Measurements from ENCODE around the gene SSH3. TPM values are rescaled to one million over a fixed set of nuclear protein-coding genes. Genes with fewer than 3 reads are reported as not detected.

SSH3 gene
- total and polyA plus RNA-seq, 2 of the 4 experiments (the other 2 are of a cell fraction), result 7.3 to 26.7 TPM

DNA sequence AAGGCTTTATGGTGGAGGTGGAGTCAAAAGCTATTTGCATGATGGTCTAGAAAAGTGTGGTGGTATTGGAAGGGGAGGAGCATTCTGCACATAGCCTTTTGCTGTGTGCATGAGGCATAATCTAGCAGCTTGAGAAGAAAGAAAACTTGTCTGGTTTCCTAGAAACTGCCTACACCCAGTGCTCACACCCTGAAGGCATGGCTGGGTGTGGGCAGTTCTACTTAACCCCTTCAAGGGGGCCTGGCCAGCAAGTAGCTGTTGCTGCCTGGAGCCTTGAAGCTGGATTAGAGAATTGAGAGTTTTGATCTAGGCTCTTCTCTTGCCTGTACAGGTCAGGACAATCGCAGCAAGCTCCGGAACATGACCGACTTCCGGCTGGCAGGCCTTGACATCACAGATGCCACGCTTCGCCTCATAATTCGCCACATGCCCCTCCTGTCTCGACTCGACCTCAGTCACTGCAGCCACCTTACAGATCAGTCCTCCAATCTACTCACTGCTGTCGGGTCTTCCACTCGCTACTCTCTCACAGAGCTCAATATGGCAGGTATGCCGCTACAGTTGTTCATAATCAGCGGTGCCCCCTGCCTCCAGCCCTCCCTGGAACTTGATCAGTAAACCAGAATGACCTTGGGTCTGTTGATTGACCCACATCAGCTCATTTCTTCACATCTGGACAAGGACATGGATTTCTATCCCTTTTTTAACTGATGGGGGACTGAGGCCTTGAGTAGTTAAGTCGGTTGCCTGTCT is 49.3 kb upstream of the SSH3 start:
- Histone ChIP-seq H2AFZ (replicated peaks; ENCODE audit: low read length, poor library complexity) (no peak overlapping the region), H2BK15ac (ENCODE audit: low read depth, low read length) (no peak overlapping the region), H3K79me1 (ENCODE audit: low read depth in 1 of 2, low read length in 2 of 2) (peaks cover 32 to 42% of the 10 kb centered on the region in 2 experiments), H3K4me2 (ENCODE audit: low read depth, low read length) (no peak overlapping the region), H2BK5ac (ENCODE audit: low read depth, low read length, poor library complexity, severe bottlenecking) (no peak overlapping the region), H3K36me3 (ENCODE audit: control insufficient read depth, insufficient read depth, low read length) (peaks cover 70% of the 10 kb centered on the region), H3K4me1 (ENCODE audit: control insufficient read depth, insufficient read depth, low read length) (no peaks in the 10 kb centered on the region), H3K18ac (ENCODE audit: low read depth, low read length) (no peak overlapping the region), H4K91ac (ENCODE audit: insufficient read depth, low read depth, low read length) (no peak overlapping the region), H3K23ac (ENCODE audit: low read depth, low read length) (no peak overlapping the region), H2BK20ac (ENCODE audit: low read depth, low read length) (no peak overlapping the region), H4K20me1 (ENCODE audit: insufficient read depth, low read length) (no peaks in the 10 kb centered on the region; the same call in 1 of the 2 replicates), H3K9me1 (ENCODE audit: insufficient read depth, low read length) (no peaks in the 10 kb centered on the region), H3K14ac (replicated peaks; ENCODE audit: low read depth, low read length) (no peak overlapping the region), H3K4ac (ENCODE audit: low read depth, low read length) (no peak overlapping the region), H3K27me3 (ENCODE audit: control insufficient read depth, insufficient read depth, low read length) (no peaks in the 10 kb centered on the region), H3K9me3 (ENCODE audit: control insufficient read depth, insufficient read depth, low read length) (no peaks in the 10 kb centered on the region), H4K8ac (ENCODE audit: low read depth in 2 of 2, low read length in 2 of 2) (no peak overlapping the region), H3K4me3 (ENCODE audit: insufficient read depth, low read depth, low read length) (no peak overlapping the region), H3K27ac (ENCODE audit: insufficient read depth, low read length) (no peak overlapping the region), H3K9ac (ENCODE audit: low read depth, low read length) (no peak overlapping the region), H2BK120ac (ENCODE audit: low read depth, low read length) (no peak overlapping the region), H4K5ac (ENCODE audit: low read depth, low read length) (no peak overlapping the region), H2AK9ac (replicated peaks; ENCODE audit: low read depth, low read length, poor library complexity) (no peak overlapping the region), H3K56ac (ENCODE audit: extremely low read depth, insufficient read depth, low read length) (no peak overlapping the region), H2AK5ac (ENCODE audit: low read depth, low read length) (no peak overlapping the region)
- no peak for ATAC-seq (ENCODE audit: low read depth)
- in situ Hi-C loops (cut with MboI; ENCODE audit: low sequenced_read_pairs) (no loop called here), intact Hi-C loops (cut with micrococcal nuclease) (no loop called here), dilution Hi-C loops (cut with HindIII; ENCODE audit: low sequenced_read_pairs, unreplicated experiment) (no loop called here)
- CTCF ChIA-PET, result no interaction called here
- 87% methylated on average over 11 of the region's 14 CpGs; no CpG with 5 or more reads in 1 of the 2 experiments for WGBS, 2 experiments (ENCODE audit: extremely low coverage in 2 of 2, insufficient read length in 1 of 2)
- POLR2A ChIA-PET (ENCODE audit: unreplicated experiment), result interaction anchor here (0.6 kb wide), 1 partner anchor 9 kb away, joined by 3 read pairs; no protein-coding TSS in a partner anchor
- TF ChIP-seq POLR2A (IDR thresholded peaks at IDR 0.05; ENCODE audit: low read depth, low read length) (no peak), ELK1 (IDR thresholded peaks at IDR 0.05; ENCODE audit: borderline replicate concordance, low read depth, low read length) (no peak), CHD1 (IDR thresholded peaks at IDR 0.05; ENCODE audit: low read depth, low read length) (no peak), RAD21 (IDR thresholded peaks at IDR 0.05; ENCODE audit: low read length) (no peak), FOS (IDR thresholded peaks at IDR 0.05; ENCODE audit: low read depth, low read length) (no peak), SMC3 (IDR thresholded peaks at IDR 0.05; ENCODE audit: low read depth, low read length) (no peak), NFE2L2 (IDR thresholded peaks at IDR 0.05; ENCODE audit: low read depth, low read length) (no peak), MAZ (IDR thresholded peaks at IDR 0.05; ENCODE audit: borderline replicate concordance, low read depth, low read length) (no peak)
- DNase-seq, result no peak
- BruUV-seq (replicated peaks), result no TSS peak
